Measurements from ENCODE around the gene SLC6A12. TPM values are rescaled to one million over a fixed set of nuclear protein-coding genes. Genes with fewer than 3 reads are reported as not detected.

Gene SLC6A12
- polyA plus RNA-seq, 1 of the 3 experiments (the other 2 are of a cell fraction), result 0.02 TPM

DNA sequence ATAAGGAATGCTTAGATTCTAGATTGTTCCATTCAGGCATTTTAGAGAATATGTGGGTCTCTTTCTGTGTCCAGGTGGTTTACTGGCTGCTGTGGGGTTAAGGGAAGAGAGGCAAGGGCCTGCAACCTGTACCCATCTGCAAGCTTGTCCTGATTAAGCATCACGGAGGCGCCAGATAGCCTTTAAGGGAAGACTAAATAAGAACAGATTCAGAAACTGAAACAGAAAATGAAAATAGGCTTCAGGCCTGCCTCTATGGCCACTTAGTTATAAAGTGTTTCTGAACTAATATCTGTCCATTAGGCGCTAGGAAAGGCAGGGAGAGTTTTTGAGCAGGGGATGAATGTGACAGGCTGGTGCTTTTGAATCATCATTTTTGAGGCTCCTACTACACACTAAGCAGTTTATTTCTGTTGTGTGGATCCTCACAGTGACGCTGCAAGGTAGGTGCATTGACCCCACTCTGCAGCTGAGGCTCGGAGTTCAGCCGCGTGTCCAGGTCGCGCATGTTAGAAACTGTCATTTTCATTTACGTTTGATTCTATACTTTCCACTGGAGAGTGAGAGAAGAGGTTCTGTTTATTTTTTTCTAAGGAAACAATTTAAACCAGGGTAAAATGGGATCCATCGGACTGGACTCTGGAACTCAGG, 47.4 kb downstream of the SLC6A12 start:
- Histone ChIP-seq H3K4me2 (no peak overlapping the region), H3K27me3 (ENCODE audit: insufficient read depth) (no peaks in the 10 kb centered on the region), H3K4me3 (ENCODE audit: low read depth in 2 of 2, low read length in 1 of 2) (no peak overlapping the region), H3K79me2 (ENCODE audit: insufficient read depth) (no peaks in the 10 kb centered on the region), H3K9me3 (no peaks in the 10 kb centered on the region), H3F3A (replicated peaks; ENCODE audit: insufficient read depth) (no peaks in the 10 kb centered on the region), H2AFZ (ENCODE audit: low read depth) (no peak overlapping the region), H3K4me1 (ENCODE audit: control insufficient read depth in 1 of 2, insufficient read depth in 2 of 2, low read depth in 1 of 2, low read length in 1 of 2) (peaks cover 0 to 25% of the 10 kb centered on the region in 2 experiments; a peak in 2 of 4 replicates), H3K36me3 (replicated peaks in 1 of 2; ENCODE audit: control insufficient read depth in 1 of 2, insufficient read depth in 2 of 2, low read length in 1 of 2) (no peaks in the 10 kb centered on the region), H3K27ac (ENCODE audit: low read depth in 2 of 2, low read length in 1 of 2) (no peak overlapping the region; a peak in 1 of 4 replicates), H3K9ac (no peak overlapping the region), H3K9me2 (no peaks in the 10 kb centered on the region), H4K20me1 (ENCODE audit: insufficient read depth) (no peaks in the 10 kb centered on the region)
- POLR2A ChIA-PET, result no interaction called here
- WGBS (ENCODE audit: low lambda C conversion rate), result 81% methylated on average over 11 of the region's 11 CpGs
- TF ChIP-seq RCOR1 (IDR thresholded peaks at IDR 0.05; ENCODE audit: low read length) (no peak), TEAD4 (IDR thresholded peaks at IDR 0.05; ENCODE audit: borderline replicate concordance, insufficient read depth) (no peak), MEF2A (IDR thresholded peaks at IDR 0.05; ENCODE audit: borderline replicate concordance, low read depth) (no peak), NRF1 (IDR thresholded peaks at IDR 0.05; ENCODE audit: low read depth, low read length) (no peak), POLR2AphosphoS5 (IDR thresholded peaks at IDR 0.05; ENCODE audit: low read depth, low read length) (no peak), CHD2 (IDR thresholded peaks at IDR 0.05; ENCODE audit: low read length, partially characterized antibody) (no peak), YY1 (IDR thresholded peaks at IDR 0.05; ENCODE audit: low read depth) (no peak)
- TF ChIP-seq, protein P1, sequence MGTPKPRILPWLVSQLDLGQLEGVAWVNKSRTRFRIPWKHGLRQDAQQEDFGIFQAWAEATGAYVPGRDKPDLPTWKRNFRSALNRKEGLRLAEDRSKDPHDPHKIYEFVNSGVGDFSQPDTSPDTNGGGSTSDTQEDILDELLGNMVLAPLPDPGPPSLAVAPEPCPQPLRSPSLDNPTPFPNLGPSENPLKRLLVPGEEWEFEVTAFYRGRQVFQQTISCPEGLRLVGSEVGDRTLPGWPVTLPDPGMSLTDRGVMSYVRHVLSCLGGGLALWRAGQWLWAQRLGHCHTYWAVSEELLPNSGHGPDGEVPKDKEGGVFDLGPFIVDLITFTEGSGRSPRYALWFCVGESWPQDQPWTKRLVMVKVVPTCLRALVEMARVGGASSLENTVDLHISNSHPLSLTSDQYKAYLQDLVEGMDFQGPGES (IDR thresholded peaks at IDR 0.05; ENCODE audit: low read depth, low read length), result no peak
- TF ChIP-seq, protein P2, sequence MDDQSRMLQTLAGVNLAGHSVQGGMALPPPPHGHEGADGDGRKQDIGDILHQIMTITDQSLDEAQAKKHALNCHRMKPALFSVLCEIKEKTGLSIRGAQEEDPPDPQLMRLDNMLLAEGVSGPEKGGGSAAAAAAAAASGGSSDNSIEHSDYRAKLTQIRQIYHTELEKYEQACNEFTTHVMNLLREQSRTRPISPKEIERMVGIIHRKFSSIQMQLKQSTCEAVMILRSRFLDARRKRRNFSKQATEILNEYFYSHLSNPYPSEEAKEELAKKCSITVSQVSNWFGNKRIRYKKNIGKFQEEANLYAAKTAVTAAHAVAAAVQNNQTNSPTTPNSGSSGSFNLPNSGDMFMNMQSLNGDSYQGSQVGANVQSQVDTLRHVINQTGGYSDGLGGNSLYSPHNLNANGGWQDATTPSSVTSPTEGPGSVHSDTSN (IDR thresholded peaks at IDR 0.05), result no peak
- TF ChIP-seq, protein P3, sequence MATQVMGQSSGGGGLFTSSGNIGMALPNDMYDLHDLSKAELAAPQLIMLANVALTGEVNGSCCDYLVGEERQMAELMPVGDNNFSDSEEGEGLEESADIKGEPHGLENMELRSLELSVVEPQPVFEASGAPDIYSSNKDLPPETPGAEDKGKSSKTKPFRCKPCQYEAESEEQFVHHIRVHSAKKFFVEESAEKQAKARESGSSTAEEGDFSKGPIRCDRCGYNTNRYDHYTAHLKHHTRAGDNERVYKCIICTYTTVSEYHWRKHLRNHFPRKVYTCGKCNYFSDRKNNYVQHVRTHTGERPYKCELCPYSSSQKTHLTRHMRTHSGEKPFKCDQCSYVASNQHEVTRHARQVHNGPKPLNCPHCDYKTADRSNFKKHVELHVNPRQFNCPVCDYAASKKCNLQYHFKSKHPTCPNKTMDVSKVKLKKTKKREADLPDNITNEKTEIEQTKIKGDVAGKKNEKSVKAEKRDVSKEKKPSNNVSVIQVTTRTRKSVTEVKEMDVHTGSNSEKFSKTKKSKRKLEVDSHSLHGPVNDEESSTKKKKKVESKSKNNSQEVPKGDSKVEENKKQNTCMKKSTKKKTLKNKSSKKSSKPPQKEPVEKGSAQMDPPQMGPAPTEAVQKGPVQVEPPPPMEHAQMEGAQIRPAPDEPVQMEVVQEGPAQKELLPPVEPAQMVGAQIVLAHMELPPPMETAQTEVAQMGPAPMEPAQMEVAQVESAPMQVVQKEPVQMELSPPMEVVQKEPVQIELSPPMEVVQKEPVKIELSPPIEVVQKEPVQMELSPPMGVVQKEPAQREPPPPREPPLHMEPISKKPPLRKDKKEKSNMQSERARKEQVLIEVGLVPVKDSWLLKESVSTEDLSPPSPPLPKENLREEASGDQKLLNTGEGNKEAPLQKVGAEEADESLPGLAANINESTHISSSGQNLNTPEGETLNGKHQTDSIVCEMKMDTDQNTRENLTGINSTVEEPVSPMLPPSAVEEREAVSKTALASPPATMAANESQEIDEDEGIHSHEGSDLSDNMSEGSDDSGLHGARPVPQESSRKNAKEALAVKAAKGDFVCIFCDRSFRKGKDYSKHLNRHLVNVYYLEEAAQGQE (IDR thresholded peaks at IDR 0.05; ENCODE audit: low read depth, low read length), result no peak
- DNase-seq, result no peak
- CTCF ChIA-PET, result interaction anchor here (1.3 to 3.0 kb wide), 2 partner anchors 9 to 13 kb away, joined by 4 to 16 read pairs; no protein-coding TSS in a partner anchor
